ENCODE measurements around the gene KDF1.

The KDF1 gene

GRCh38 chr1:26959722-26960624 lies at the start of gene KDF1:
KDF1 (minus strand) TSS chr1:26960468; CDS start chr1:26952380, 8,088 bp downstream.
- peak in 1 of 2 experiments; percentile 52 for DNase-seq

GRCh38 chr1:27009601-27010197 lies 49.4 kb upstream of the KDF1 start:
- no peak for DNase-seq

GRCh38 chr1:27007909-27008582 lies 47.8 kb upstream of the KDF1 start:
- DNase-seq, result no peak

GRCh38 chr1:27006683-27007082 lies 46.4 kb upstream of the KDF1 start:
- no peak for DNase-seq

- no peak for DNase-seq
Observed at GRCh38 chr1:27005648-27006496, 45.6 kb upstream of the KDF1 start.

GRCh38 chr1:27005166-27005530 lies 44.9 kb upstream of the KDF1 start:
- no peak for DNase-seq

GRCh38 chr1:27004471-27005165 lies 44.4 kb upstream of the KDF1 start:
- no peak for DNase-seq

- no peak for DNase-seq
Observed at GRCh38 chr1:27003745-27004470, 43.6 kb upstream of the KDF1 start.

- DNase-seq, result no peak
Observed at GRCh38 chr1:27001570-27002360, 41.5 kb upstream of the KDF1 start.

GRCh38 chr1:27000817-27001460 lies 40.7 kb upstream of the KDF1 start:
- no peak for DNase-seq

- no peak for DNase-seq
Observed at GRCh38 chr1:27000090-27000816, 40.0 kb upstream of the KDF1 start.

- DNase-seq, result no peak
Observed at GRCh38 chr1:26999440-26999987, 39.2 kb upstream of the KDF1 start.

- DNase-seq, result no peak
Observed at GRCh38 chr1:26998429-26999300, 38.4 kb upstream of the KDF1 start.

GRCh38 chr1:26996665-26997064 lies 36.4 kb upstream of the KDF1 start:
- no peak for DNase-seq

GRCh38 chr1:26996024-26996423 lies 35.8 kb upstream of the KDF1 start:
- no peak for DNase-seq

- no peak for DNase-seq
Observed at GRCh38 chr1:26994787-26995517, 34.7 kb upstream of the KDF1 start.
